Medulla oblongata (tissue), 1 donor: ENCODE data around the gene PNMT.

Source experiments
- DNase-seq: peaks from one replicate; pipeline ENCODE4 v3.0.0-alpha.2; 2015; ENCODE audit errors: extremely low spot score

PNMT gene

DNA sequence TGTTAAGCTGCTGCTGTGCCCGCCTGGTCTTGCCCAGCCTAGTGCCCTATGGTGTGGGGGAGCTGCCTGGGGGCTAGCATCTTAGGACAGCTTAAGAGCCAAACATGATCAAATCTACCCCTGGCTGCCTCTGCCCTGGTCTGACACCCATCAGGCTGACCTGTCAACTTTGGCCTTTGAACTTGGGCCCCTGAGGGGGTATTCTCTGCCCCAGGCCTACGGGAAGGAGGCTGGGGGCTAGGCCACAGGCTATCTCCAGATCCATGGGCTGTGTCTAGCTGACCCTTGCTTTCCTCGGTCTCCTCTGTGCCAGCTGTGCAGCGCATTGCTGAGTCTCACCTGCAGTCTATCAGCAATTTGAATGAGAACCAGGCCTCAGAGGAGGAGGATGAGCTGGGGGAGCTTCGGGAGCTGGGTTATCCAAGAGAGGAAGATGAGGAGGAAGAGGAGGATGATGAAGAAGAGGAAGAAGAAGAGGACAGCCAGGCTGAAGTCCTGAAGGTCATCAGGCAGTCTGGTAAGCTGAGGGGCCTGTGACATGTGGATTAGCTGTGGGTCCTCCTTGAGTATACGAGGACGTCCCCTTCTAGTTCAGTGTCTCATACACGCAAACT lies 34.6 kb upstream of the PNMT start:
- no peak for DNase-seq

GRCh38 chr17:39634384-39634871 lies 33.8 kb upstream of the PNMT start:
- DNase-seq, result peak; percentile 80

DNA sequence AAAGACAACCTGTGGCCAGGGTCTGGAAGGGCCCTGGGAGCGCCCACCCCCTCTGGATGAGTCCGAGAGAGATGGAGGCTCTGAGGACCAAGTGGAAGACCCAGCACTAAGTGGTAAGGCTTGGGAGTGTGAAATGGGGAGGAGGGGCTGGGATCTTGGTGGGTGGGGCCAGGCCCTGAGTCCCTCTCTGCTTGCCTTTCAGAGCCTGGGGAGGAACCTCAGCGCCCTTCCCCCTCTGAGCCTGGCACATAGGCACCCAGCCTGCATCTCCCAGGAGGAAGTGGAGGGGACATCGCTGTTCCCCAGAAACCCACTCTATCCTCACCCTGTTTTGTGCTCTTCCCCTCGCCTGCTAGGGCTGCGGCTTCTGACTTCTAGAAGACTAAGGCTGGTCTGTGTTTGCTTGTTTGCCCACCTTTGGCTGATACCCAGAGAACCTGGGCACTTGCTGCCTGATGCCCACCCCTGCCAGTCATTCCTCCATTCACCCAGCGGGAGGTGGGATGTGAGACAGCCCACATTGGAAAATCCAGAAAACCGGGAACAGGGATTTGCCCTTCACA lies 32.6 kb upstream of the PNMT start:
- no peak for DNase-seq

DNA sequence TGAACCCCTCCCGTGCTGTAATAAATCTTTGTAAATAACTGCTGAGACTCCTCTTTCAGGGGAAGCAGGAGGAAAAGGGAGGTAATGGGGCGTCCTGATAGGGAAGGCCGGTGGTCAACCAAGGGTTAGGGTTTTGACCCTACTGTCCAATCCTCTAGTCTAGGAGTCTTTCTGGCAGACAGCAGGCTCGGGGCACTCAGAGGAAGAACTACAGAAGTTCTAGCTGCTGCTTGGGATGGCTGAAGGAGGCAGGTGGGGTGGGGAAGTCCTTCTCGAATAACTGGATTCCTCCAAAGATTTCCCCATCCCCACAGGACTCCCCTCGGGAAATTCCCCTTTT lies 31.7 kb upstream of the PNMT start:
- no peak for DNase-seq

DNA sequence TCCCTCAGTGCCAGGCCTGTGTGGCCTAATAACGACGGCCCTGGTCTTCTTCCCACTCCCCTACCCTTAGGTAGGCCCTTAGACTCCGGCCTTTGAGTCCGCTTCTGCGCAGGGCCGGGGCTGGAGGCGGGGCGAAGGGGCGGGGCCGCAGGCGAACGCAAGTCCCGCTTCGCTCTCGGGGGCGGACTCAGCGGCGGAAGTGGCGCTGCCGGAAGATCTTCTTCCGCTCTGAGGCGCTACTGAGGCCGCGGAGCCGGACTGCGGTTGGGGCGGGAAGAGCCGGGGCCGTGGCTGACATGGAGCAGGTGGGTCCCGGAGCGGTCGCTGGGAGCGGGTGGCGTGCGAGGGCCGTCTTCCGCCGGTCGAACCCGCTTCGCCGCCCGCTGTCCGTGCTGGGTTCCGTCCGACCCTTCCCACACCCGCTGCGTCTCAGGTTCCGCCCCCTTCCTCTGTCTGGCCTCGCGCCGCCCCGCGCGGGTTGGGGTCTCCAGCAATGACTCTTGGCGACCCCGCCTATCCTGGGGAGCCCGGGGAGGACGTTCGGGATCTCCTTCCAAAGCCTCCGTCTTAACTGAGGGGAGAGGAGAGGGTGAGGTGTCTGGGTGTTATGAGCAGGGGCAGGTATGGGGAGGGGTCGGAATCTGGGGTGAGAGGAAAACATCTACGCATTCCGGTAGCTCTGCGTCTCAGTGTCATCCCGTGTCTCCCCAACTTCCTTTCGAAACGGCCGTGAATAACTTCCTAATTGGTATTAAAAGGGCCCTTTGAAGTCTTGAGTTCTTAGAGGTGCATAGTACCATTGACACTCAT lies 31.1 kb upstream of the PNMT start, which contains the start of gene STARD3:
TSS of gene STARD3 (plus strand) at position 218 of the 810 bp plus-strand sequence. CDS start 16,388 bp downstream, outside the sequence.
- peak; percentile 91 for DNase-seq

GRCh38 chr17:39638317-39638716 lies 29.9 kb upstream of the PNMT start:
- DNase-seq, result no peak

DNA sequence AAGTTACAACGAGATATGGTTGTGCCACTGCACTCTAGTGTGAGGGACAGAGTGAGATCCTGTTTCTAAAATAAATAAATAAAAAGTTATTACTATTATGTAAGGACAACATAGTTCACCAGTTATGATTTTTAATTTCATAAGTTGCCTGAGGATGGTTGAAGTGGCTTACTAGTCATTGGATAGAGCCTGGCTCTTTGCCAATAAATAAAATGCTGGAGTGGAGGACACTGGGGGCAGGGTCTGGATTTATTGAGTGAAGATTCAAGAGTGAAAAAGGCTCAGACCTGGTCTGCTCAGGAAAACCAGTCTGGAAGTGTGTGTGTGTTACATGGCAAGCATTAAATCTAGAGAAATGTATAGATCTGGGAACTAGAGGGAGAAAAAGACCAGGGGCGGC lies 29.2 kb upstream of the PNMT start:
- DNase-seq, result no peak

GRCh38 chr17:39639566-39640458 lies 28.4 kb upstream of the PNMT start:
- no peak for DNase-seq

- no peak for DNase-seq
These were observed 27.6 kb upstream of the PNMT start for GRCh38 chr17:39640591-39641031.

DNA sequence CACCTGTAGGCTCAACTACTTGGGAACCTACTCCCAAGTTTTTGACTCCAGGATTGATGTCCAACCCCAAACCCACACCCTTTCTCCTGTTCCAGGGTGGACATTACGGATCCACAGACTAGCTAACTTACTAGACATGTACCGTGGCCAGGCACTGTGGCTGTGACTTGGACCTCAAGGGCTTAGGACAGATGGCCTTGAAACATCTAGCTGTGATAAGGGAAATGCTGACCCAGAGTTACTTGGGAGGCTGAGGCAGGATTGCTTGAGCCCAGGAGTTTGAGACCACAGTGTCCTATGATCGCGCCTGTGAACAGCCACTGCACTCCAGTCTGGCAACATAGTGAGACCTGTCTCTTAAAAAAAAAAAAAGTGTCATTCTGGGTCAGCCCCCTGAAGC lies 27.2 kb upstream of the PNMT start:
- no peak for DNase-seq

GRCh38 chr17:39641883-39642282 lies 26.4 kb upstream of the PNMT start:
- no peak for DNase-seq

DNA sequence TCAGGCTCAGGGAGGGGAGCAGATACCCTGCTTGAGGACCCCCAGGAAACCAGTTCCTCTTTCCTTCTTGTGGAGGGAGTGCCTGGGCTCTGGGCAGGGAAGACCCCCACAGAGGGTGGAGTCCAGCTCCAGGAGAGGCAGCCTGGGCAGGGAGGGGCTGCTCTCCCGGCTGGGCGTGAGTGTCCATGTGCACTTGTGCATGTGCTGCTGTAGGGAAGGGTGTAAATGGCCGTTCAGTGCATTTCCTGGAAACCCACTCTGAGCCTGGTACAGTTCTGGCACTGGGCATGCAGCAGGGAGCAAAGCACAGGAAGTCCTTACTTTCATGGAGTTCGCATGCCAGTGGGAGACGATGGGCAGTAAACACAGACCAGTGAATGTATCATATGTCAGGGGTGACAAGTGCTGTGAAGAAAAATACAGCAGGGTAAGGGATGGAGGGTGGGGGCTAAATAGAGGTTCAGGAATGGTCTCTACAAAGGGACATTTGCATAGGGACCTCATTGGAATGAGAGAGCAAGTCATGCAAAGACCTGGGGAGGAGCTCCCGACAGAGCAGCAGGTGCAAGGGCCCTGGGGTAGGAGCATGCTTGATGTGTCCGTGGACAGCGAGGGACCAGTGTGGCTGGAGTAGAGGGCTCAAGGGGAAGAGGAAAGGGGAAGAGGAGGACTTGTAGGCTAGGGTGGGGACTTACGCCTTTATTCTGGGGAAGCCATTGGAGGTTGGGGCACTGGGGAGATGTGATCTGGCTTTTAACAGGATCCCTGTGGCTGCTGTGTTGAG lies 25.8 kb upstream of the PNMT start:
- DNase-seq, result no peak

DNA sequence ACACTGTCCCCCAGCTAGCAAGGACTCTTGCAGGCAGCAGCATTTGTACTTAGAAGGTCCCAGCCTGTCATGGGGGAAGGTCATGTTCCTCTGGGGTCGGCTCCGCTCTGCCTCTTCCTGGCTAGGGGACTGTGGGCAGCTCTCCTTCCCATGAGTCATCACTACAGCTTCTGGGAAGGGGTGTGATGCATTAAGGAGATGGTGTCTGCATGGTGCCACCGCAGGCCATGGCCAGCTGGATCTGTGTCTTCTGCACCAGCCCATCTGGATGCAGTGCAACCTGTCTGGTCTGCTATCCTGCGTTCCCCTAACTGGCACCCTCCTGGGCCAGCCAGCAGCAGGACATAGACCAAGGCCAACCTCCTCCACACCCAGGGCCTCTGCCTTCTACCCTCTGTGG lies 25.0 kb upstream of the PNMT start:
- no peak for DNase-seq

- no peak for DNase-seq
These were observed 21.0 kb upstream of the PNMT start for GRCh38 chr17:39647256-39647655.

GRCh38 chr17:39648616-39649366 lies 19.5 kb upstream of the PNMT start:
- no peak for DNase-seq

- DNase-seq, result no peak
These were observed 18.1 kb upstream of the PNMT start for GRCh38 chr17:39650121-39650579.

DNA sequence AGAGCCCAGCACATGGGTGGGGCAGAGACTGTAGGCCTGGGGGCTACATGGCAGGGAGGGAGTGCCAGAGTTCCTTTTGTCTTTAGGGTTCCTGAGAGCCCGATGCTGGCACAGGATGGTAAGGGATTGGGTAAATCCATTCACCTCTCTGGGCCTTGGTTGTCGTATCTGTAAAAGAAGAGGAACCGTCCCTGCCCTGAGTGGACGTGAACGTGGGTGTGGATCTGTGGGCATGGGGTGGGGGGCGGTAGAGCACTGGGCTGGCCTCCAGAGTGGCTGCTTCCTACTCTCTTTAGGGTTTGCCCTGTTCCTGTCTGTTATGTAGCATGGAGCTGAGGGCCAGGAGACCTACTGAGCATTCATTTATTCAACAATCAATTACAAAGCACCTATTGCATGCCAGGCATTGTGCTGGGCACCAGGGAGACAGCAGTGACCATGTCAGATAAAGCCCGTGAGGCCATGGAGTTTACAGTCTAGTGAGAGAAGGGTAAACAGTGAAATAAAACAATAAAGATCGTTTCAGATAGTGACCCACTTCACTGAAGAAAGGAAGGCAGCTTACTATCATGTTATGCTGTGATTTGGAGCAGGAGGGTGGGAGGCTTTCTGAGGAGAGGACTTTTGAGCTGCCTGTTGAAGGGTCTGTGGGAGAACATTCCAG lies 16.2 kb upstream of the PNMT start:
- DNase-seq, result no peak

DNA sequence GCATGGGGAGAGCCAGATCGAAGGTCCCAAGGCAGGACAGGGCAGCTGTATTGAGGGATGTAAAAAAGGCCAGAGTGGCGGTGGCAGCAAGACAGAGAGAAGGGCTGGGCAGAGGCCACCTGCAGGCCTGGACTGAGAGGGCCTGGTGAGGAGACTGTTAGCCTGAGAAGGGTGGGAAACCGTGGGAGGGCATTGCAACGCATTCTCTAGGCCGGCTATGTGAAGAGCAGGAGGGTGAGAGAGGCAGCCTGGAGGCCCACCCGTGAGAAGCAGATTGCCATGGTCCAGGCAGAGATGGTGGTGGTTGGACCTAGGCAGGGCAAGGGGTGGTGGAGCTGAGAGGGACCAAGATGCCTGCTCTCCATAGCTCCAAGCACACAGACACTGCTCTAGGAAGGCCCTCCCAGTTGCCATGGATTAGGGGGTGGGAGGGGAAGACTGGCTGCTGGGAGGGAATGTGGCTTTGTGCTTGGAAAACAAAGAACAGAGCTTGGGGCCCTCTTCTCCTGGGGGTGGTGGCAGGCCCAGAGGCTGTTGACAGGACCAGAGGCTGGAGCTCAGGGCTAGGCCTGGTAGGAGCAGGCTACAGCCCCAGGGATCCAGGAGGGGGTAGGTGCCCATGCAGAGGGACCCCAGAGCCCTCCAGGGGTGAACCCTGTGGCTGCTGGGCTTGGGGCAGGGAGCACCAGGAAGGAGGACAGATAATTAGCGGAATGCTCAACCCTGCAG lies 15.5 kb upstream of the PNMT start:
- DNase-seq, result peak; percentile 89

DNA sequence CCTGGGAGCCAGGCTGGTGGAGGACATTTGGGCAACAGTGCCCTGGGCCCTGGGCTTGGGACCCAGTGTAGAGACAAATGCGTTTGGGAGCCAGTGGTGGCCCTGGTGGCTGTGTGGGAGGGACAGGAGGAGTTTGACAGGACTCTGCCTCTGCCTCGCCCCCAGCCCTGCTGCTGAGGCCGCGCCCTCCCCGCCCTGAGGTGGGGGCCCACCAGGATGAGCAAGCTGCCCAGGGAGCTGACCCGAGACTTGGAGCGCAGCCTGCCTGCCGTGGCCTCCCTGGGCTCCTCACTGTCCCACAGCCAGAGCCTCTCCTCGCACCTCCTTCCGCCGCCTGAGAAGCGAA lies 15.0 kb upstream of the PNMT start:
- DNase-seq, result no peak
